Brain pericyte (primary cell): ENCODE measurements around the gene FAR2.
"Not testable (repeated sequence)": the region's sequence is repeated elsewhere in the genome, so short reads cannot be mapped to it uniquely, and the experiment has no call there.

ENCODE experiments used
- DNase-seq: peaks from one replicate; pipeline ENCODE4 v3.0.0-alpha.2; 2012; ENCODE audit warnings: low read depth, low spot score

The FAR2 gene

DNA sequence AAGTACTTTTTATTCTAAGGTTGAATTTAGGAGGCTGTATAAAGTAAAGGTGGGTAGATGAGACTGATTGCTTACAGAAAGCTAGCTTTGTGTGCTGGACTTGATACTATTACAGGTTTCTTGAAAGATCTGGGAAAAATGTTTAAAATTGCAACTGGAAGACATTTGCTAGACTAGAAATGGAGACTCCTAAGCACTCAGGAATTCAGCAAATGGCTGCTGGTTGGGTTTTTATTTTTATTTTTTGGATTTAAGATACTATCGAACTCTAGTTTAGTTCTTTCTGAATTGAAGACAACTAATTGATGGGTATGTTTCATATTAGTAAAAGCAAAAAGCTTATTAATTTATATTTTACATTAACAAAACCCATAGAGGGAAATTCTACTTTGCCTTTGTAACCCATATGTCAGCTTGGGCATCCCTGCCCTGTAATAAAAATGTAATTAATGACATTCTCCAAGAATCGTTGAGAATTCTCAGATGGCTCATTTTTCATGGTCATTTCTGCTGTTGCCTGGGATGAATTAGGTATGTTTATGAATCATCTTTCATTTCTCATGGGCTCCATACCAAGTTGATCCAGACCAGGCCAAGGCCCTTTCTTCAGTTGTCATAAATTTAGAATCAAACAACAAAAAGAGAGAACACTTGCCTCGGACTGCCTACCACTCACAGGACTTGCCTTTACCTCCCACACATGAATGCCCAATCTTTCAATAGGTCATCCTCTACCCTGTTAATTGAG is 129.8 kb downstream of the FAR2 start:
- DNase-seq = no peak

- no peak for DNase-seq
These were observed 132.4 kb downstream of the FAR2 start for GRCh38 chr12:29281371-29282005.

DNA sequence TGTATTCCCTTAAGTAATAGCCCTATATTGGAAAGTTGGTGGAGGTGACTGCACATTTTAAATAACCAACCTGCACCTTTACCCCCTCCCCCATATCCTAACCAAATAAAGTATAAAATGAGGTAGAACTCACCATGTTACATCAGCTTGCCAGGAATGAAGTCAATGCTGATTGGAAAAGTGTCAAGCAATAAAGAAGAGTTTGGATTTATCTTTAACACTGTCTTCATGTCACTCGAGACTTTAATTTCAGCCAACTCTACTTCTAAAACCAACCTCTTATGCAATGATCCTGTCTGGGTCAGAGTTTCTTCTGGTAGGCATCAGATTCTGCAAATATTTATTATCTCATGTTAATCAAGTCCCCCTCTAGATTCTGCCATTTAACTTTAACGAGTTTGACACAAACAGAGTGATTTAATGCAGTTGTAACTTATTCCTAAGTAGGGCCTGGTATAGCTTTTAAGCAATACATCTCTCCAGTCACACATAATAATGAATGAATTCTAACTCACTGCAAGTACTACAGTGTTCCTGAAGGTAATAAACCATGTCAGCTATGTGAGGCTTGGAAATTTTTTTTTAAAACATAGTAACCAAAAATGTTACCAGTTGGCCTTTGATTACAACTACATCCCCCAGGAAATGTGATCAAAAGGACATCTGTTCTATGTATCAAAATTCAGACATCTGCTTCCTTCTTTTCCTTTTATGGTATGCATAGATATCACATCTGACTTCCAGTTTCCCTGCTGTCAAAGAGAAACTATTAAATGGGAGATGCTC is 133.1 kb downstream of the FAR2 start:
- DNase-seq = no peak

- DNase-seq = no peak
These were observed 135.1 kb downstream of the FAR2 start for GRCh38 chr12:29283969-29284700.

DNA sequence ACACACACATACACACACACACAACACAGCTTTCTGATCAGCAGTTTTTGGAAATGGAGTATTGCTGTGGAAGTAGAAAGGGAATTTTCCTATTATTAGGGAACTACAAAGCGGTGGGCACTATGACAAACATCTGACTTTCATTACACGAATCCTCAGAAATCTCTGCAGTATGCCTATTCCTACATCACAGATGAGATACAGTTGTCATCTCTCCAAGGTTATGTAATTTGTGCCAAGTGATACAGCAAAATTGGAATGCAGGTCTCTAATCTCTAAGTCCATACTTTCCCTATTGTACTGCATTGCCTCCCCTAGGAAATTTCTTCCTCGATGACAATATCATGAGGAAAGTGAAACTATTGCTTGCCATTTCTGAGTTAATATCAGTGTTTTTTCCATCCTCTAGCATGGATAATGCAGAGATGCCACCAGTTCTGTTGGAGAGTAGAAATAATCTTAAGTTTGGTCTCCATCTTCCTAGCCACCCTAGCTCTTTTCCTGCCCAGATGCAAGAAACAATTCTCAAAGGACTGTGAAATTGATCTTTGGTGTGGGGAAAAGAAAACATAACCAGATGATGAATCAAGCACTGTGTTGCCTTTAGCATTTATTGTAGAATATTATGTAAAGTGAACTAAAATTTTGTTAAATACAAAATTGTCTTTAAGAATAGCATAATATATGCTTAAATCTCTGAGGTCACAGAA is 137.2 kb downstream of the FAR2 start:
- peak; percentile 20 for DNase-seq

DNA sequence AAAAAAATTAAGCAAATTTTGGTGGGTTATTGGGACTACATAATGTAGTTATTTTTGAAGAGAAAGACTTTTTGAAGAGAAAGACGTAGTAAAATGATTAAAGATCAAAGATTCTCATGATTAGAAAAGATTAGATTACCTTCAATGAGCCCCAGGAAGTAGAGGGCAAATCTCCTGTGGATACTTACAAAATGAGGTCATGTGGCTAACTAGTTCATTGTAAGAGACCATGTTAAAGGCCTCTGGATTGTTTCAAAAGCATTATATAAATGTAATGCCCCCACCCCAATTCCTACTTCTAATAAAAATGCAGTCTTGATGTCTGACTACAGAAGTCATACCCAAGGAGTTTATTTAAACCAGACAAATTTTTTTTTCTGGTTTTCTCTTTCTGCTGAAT is 138.5 kb downstream of the FAR2 start:
- DNase-seq = no peak

GRCh38 chr12:29288031-29288430 is 139.0 kb downstream of the FAR2 start:
- DNase-seq = no peak

DNA sequence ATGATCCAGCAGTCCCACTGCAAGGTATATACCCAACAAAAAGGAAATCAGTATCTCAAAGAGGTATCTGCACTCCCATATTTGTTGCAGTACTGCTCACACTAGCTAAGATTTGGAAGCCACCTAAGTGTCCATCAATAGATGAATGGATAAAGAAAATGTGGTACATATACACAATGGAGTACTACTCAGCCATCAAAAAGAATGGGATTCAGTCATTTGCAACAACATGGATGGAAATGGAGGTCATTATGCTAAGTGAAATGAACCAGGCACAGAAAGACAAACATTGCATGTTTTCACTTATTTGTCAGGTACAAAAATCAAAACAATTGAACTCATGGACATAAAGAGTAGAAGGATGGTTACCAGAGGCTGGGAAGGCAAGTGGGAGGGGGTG is 141.4 kb downstream of the FAR2 start:
- DNase-seq = not testable (repeated sequence)

DNA sequence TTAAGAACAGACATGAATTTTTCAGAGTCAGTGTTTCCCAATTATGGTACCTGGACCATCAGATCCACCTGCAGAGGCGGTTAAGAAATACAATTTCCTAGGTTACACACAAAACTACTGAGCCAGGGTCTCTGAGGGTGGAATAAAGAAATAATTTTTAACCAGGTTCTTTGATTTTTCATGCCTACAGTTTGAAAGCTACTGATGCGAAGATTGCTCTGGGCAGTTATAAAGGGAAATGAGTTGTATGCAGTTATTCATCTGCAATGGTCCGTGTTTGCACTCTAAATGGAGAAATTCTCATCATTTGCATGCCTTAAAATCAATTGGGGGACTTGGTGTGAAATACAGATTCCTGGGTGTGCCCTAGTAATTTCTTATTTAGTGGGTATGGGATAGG is 142.1 kb downstream of the FAR2 start:
- no peak for DNase-seq

GRCh38 chr12:29299633-29300032 is 150.6 kb downstream of the FAR2 start:
- DNase-seq = no peak

DNA sequence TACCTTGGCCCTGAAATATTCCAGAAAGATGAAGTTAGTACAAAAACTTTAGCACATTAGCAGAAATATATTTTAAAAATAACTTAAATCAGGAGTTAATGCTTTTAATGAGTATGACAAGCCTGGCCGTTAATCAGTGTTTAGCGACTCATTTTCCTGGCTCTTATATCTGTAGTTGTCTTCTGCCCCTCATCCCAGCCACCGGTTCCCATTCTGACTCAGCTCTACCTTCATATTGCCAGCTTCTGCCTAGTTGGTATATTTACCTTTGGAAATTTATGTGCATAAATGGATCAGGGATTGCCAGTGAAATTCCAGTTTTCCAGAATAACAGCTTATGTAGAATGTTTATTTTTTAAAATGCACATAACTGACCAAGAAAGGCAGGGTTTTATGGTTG is 152.0 kb downstream of the FAR2 start:
- no peak for DNase-seq

- DNase-seq = no peak
These were observed 155.3 kb downstream of the FAR2 start for GRCh38 chr12:29304388-29304787.

DNA sequence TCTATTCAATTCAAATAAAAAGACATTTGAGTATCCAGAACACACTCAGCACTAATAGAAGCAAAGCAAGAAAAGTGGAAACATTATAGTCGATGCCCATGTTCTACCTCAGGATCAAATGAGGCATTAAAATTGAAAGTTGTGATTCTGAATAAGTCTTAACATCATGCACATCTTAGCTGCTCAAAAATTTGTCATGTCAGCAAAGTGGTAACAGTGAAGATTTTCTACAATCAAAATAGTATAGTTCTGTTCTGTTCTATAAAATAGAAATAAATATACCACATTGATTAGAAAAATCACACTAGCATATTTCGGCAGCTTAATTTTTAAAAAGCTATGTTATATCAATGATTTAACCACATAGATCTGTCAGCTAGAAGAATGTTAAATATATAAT is 157.2 kb downstream of the FAR2 start:
- DNase-seq = no peak

GRCh38 chr12:29306682-29307081 is 157.6 kb downstream of the FAR2 start:
- DNase-seq = no peak

GRCh38 chr12:29309320-29309902 is 160.3 kb downstream of the FAR2 start:
- DNase-seq = no peak

DNA sequence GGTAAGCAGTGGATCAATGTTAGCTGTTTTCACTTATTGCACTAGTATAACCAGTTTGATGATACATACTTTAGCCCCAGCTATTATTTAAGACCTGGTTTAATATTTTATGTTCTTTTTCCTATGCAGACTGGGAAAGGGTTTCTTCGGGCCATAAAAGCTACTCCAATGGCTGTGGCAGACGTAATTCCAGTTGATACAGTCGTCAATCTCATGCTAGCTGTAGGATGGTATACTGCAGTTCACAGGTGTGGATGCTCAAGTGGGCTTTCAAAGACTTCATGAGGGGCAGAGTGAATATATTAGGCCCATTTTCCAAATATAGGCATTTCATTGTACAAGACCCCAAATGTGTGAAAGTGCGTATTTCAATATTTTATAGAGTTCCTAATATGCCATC is 161.8 kb downstream of the FAR2 start:
- no peak for DNase-seq

DNA sequence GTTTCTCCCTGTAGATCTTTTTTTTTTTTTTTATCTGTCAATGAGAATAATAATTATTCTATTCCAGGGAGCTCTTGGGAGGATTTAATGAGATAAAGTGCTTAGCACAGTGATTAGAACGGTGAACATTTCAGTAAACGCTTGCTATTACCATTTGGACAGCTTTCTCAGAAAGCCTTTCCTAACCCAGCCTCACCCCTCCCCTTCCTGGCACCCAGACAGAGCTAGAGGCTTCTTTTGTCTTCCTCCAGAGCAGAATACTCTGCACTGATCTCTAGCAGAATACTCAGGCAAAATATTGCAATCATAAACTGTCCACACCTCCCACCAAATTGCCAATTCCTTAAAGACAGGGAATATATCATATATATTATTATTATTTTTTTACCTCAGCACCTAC is 165.3 kb downstream of the FAR2 start:
- no peak for DNase-seq

GRCh38 chr12:29316752-29317151 is 167.7 kb downstream of the FAR2 start:
- DNase-seq = no peak

GRCh38 chr12:29317556-29318363 is 168.7 kb downstream of the FAR2 start:
- DNase-seq = no peak
